K562 (cell line): ENCODE results near the gene PIK3CB. TPM values are rescaled to one million over a fixed set of nuclear protein-coding genes. Genes with fewer than 3 reads are reported as not detected.

Experiments
- ATAC-seq: fragments of 200-7000 bp; cut with Tn5 transposase; 3 replicates; pipeline ENCODE4 v1.9.1; 2020; ENCODE audit warnings: moderate library complexity
- BruUV-seq: library from RNA; stranded (reverse); fragments of 400-500 nt; replicated peaks from 2 replicates; lab custom pipeline; 2021; lab: Mats Ljungman, UMichigan
- CTCF ChIA-PET: fragments of 300-600 bp; formaldehyde crosslinking; extraction: SDS; loops from one replicate; lab custom pipeline; 2021; ENCODE audit warnings: low intra/inter-chr PET ratio; lab: Yijun Ruan, JAX
- POLR2A ChIA-PET: fragments of 300-600, 350-650 bp; sonication (Branson Sonifier 250); formaldehyde crosslinking; extraction: SDS; loops from one replicate; lab custom pipeline; 2021; ENCODE audit warnings: antibody characterized with exemption, inconsistent platforms; lab: Yijun Ruan, JAX
- DNase-seq, 4 experiments: peaks; one replicate each; pipeline versions ENCODE4 v3.0.0 to v3.0.0-alpha.2; 2011 to 2018; ENCODE audit warnings: low spot score in 3 of 4, mixed read lengths in 3 of 4; ENCODE audit errors: extremely low read depth in 1 of 4
- FAIRE-seq: peaks from 2 replicates; lab custom pipeline; 2011; peaks lifted over from hg19 to GRCh38; lab: Jason Lieb, UNC
- H2AFZ ChIP-seq: 2 replicates; pipeline ENCODE4 v1.6.0; 2011; ENCODE audit warnings: low read depth, low read length, control low read depth, inconsistent platforms
- H3K27ac ChIP-seq: fragments of 200-600 bp; 3 replicates; pipeline ENCODE4 v1.8.0; 2011; ENCODE audit warnings: low read depth, mild to moderate bottlenecking, control low read depth, inconsistent platforms, low read length, moderate library complexity, mixed read lengths; ENCODE audit errors: extremely low read depth
- H3K27me3 ChIP-seq, 2 experiments: fragments of 300-600 bp in 1 of 2; 2 replicates in 1 of 2; 3 replicates in 1 of 2; pipeline versions ENCODE4 v1.6.0 to v1.8.0; 2011; ENCODE audit warnings: inconsistent platforms in 2 of 2, low read length in 2 of 2, mild to moderate bottlenecking in 1 of 2, mixed read lengths in 1 of 2, moderate library complexity in 1 of 2; ENCODE audit not compliant: control insufficient read depth in 2 of 2, insufficient read depth in 2 of 2
- H3K36me3 ChIP-seq: fragments of 300-600 bp; 3 replicates; pipeline ENCODE4 v1.8.0; 2011; ENCODE audit warnings: mild to moderate bottlenecking, low read length, inconsistent platforms; ENCODE audit not compliant: control insufficient read depth, insufficient read depth
- H3K4me1 ChIP-seq, 2 experiments: fragments of 200-600 bp in 1 of 2; replicated peaks in 1 of 2; 2 replicates in 1 of 2; 3 replicates in 1 of 2; pipeline versions ENCODE4 v1.5.1 to v1.8.0; 2011; ENCODE audit warnings: inconsistent platforms in 2 of 2, low read length in 2 of 2, mild to moderate bottlenecking in 1 of 2, mixed read lengths in 1 of 2, moderate library complexity in 1 of 2; ENCODE audit not compliant: control insufficient read depth in 2 of 2, insufficient read depth in 2 of 2
- H3K4me2 ChIP-seq: 2 replicates; pipeline ENCODE4 v1.6.1; 2011; ENCODE audit warnings: low read length, control low read depth, inconsistent platforms, mixed read lengths; ENCODE audit not compliant: insufficient read depth
- H3K4me3 ChIP-seq: fragments of 200-600 bp; sonication (generic), shearing (Covaris generic); 2 replicates; pipeline ENCODE4 v1.5.1; 2016; ENCODE audit warnings: control low read depth, inconsistent platforms
- H3K79me2 ChIP-seq: fragments of 200-600 bp; 3 replicates; pipeline ENCODE4 v1.8.0; 2011; ENCODE audit warnings: low read length, inconsistent platforms; ENCODE audit not compliant: control insufficient read depth, insufficient read depth
- H3K9ac ChIP-seq, 2 experiments: 2 replicates each; pipeline versions ENCODE4 v1.6.0 to v1.6.1; 2011; ENCODE audit warnings: low read depth in 2 of 2, low read length in 2 of 2, control low read depth in 1 of 2, inconsistent platforms in 1 of 2, mild to moderate bottlenecking in 1 of 2, mixed read lengths in 1 of 2; ENCODE audit not compliant: insufficient read depth in 1 of 2
- H3K9me1 ChIP-seq: one replicate; pipeline ENCODE4 v1.6.0; 2011; ENCODE audit warnings: inconsistent platforms, mild to moderate bottlenecking, low read length, moderate library complexity; ENCODE audit not compliant: control insufficient read depth, insufficient read depth
- H3K9me3 ChIP-seq: replicated peaks from 2 replicates; pipeline ENCODE4 v1.5.1; 2011; ENCODE audit warnings: low read depth, low read length, inconsistent platforms; ENCODE audit not compliant: control insufficient read depth, insufficient read depth
- H4K20me1 ChIP-seq: replicated peaks from 2 replicates; pipeline ENCODE4 v1.6.1; 2011; ENCODE audit warnings: low read length, inconsistent platforms, mixed read lengths; ENCODE audit not compliant: control insufficient read depth, insufficient read depth
- CBX3 ChIP-seq, 2 experiments: IDR thresholded peaks; 1 replicate in 1 of 2; 2 replicates in 1 of 2; pipeline ENCODE4 v1.6.1; 2012; ENCODE audit warnings: inconsistent platforms in 2 of 2, low read length in 2 of 2, borderline replicate concordance in 1 of 2, control low read depth in 1 of 2
- ZEB2 ChIP-seq: fragments of 450-650 bp; IDR thresholded peaks from 2 replicates; pipeline ENCODE4 v1.6.1; 2016
- WGBS: fragments of 100-300 bp; shearing (Covaris generic); methylation state at CpG from one replicate; pipeline ENCODE4 v1.1.6; 2016; ENCODE audit warnings: low coverage, mixed read lengths; ENCODE audit not compliant: insufficient coverage; ENCODE audit errors: missing lambda C conversion rate; 5-methylcytosine and 5-hydroxymethylcytosine counted together
- in situ Hi-C: fragments of 300-500 bp; cut with MboI; formaldehyde crosslinking; loops from 4 replicates; pipeline ENCODE4 v1.15.0; 2018; ENCODE audit warnings: inconsistent platforms, mixed read lengths
- intact Hi-C: fragments of 100-400 bp; cut with micrococcal nuclease; formaldehyde crosslinking; loops from 2 replicates; pipeline ENCODE4 v1.14.2; 2022
- polyA plus RNA-seq, 8 experiments: library from polyadenylated mRNA; depleted of rRNA in 4 of 8; stranded (reverse) in 5 of 8; unstranded in 3 of 8; fragments of >200 nt; fragmentation: Nextera tagmentation in 2 of 8; fragmentation: Illumina TruSeq in 1 of 8; extraction: Ambion mirVana in 2 of 8; extraction: Trizol in 1 of 8; gene quantifications; 2 replicates each; pipeline versions ENCODE4 v1.2.1 to v1.2.3, GENCODE V29; 2011 to 2014; ENCODE audit warnings: inconsistent platforms in 1 of 8, missing spikeins in 1 of 8
- total RNA-seq, 7 experiments: library from RNA; depleted of rRNA in 6 of 7; stranded (reverse); fragments of >200 nt in 6 of 7; fragmentation: Illumina TruSeq in 2 of 7; extraction: Trizol in 2 of 7; gene quantifications; 2 replicates each; pipeline versions ENCODE4 v1.2.1 to v1.2.3, GENCODE V29; 2011 to 2021; ENCODE audit warnings: low replicate concordance in 1 of 7
- TF ChIP-seq, protein P1 (sequence below): IDR thresholded peaks from 3 replicates; pipeline ENCODE4 v1.6.1; 2011; ENCODE audit warnings: borderline replicate concordance, mild to moderate bottlenecking, moderate library complexity; ENCODE audit not compliant: insufficient read length; ENCODE audit errors: extremely low read depth
- TF ChIP-seq, protein P2 (sequence below): fragments of 450-650 bp; IDR thresholded peaks from 2 replicates; pipeline ENCODE4 v1.6.1; 2016; ENCODE audit warnings: mild to moderate bottlenecking, moderate library complexity

The PIK3CB gene
- total and polyA plus RNA-seq, 9 of the 15 experiments (the other 6 are each of a cell fraction or from before 2014, with no cell fraction given) = 15.3 to 62.6 (median 28.3) TPM

DNA sequence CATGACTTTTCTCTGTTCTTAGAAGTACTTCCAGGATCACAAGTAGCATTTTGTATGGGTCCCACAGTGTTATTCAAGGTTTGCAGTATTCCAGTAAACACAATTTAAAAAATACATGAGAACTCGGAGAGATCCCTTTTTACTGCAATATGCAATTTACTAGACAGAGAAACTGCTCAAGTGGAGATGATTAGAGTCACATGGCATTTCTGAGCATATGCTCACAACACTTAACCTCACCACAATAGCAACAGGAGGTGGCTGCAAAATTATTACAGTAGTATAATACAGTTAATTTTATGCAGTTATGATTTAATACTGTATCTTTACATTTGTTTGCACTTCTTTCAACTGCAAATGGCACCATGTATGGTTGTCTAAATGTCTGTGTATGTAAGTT lies 87.5 kb downstream of the PIK3CB start:
- Histone ChIP-seq H3K4me1 (peaks cover 0 to 8% of the 10 kb centered on the region in 2 experiments; a peak in 1 of 5 replicates), H3K27ac (no peak overlapping the region), H4K20me1 (no peaks in the 10 kb centered on the region), H3K9me3 (no peaks in the 10 kb centered on the region; the same call in 1 of the 2 replicates), H3K4me3 (no peak overlapping the region), H3K36me3 (peaks cover 69% of the 10 kb centered on the region), H2AFZ (no peak overlapping the region), H3K27me3 (no peaks in the 10 kb centered on the region), H3K4me2 (no peak overlapping the region), H3K9ac (no peak overlapping the region), H3K9me1 (no peaks in the 10 kb centered on the region), H3K79me2 (peaks cover 31% of the 10 kb centered on the region)
- no peak for DNase-seq
- no peak for FAIRE-seq
- in situ Hi-C loops (no loop called here), intact Hi-C loops (no loop called here)
- ATAC-seq = no peak
- POLR2A ChIA-PET = no interaction called here
- WGBS = 68% methylated on average over 1 of the region's 1 CpG
- CTCF ChIA-PET = no interaction called here
- no TSS peak for BruUV-seq
- TF ChIP-seq, protein P1, sequence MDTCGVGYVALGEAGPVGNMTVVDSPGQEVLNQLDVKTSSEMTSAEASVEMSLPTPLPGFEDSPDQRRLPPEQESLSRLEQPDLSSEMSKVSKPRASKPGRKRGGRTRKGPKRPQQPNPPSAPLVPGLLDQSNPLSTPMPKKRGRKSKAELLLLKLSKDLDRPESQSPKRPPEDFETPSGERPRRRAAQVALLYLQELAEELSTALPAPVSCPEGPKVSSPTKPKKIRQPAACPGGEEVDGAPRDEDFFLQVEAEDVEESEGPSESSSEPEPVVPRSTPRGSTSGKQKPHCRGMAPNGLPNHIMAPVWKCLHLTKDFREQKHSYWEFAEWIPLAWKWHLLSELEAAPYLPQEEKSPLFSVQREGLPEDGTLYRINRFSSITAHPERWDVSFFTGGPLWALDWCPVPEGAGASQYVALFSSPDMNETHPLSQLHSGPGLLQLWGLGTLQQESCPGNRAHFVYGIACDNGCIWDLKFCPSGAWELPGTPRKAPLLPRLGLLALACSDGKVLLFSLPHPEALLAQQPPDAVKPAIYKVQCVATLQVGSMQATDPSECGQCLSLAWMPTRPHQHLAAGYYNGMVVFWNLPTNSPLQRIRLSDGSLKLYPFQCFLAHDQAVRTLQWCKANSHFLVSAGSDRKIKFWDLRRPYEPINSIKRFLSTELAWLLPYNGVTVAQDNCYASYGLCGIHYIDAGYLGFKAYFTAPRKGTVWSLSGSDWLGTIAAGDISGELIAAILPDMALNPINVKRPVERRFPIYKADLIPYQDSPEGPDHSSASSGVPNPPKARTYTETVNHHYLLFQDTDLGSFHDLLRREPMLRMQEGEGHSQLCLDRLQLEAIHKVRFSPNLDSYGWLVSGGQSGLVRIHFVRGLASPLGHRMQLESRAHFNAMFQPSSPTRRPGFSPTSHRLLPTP = no peak
- TF ChIP-seq CBX3 (IDR thresholded peaks at IDR 0.05; ENCODE audit: borderline replicate concordance in 1 of 2, low read length in 2 of 2) (no peak), ZEB2 (no peak)
- TF ChIP-seq, protein P2, sequence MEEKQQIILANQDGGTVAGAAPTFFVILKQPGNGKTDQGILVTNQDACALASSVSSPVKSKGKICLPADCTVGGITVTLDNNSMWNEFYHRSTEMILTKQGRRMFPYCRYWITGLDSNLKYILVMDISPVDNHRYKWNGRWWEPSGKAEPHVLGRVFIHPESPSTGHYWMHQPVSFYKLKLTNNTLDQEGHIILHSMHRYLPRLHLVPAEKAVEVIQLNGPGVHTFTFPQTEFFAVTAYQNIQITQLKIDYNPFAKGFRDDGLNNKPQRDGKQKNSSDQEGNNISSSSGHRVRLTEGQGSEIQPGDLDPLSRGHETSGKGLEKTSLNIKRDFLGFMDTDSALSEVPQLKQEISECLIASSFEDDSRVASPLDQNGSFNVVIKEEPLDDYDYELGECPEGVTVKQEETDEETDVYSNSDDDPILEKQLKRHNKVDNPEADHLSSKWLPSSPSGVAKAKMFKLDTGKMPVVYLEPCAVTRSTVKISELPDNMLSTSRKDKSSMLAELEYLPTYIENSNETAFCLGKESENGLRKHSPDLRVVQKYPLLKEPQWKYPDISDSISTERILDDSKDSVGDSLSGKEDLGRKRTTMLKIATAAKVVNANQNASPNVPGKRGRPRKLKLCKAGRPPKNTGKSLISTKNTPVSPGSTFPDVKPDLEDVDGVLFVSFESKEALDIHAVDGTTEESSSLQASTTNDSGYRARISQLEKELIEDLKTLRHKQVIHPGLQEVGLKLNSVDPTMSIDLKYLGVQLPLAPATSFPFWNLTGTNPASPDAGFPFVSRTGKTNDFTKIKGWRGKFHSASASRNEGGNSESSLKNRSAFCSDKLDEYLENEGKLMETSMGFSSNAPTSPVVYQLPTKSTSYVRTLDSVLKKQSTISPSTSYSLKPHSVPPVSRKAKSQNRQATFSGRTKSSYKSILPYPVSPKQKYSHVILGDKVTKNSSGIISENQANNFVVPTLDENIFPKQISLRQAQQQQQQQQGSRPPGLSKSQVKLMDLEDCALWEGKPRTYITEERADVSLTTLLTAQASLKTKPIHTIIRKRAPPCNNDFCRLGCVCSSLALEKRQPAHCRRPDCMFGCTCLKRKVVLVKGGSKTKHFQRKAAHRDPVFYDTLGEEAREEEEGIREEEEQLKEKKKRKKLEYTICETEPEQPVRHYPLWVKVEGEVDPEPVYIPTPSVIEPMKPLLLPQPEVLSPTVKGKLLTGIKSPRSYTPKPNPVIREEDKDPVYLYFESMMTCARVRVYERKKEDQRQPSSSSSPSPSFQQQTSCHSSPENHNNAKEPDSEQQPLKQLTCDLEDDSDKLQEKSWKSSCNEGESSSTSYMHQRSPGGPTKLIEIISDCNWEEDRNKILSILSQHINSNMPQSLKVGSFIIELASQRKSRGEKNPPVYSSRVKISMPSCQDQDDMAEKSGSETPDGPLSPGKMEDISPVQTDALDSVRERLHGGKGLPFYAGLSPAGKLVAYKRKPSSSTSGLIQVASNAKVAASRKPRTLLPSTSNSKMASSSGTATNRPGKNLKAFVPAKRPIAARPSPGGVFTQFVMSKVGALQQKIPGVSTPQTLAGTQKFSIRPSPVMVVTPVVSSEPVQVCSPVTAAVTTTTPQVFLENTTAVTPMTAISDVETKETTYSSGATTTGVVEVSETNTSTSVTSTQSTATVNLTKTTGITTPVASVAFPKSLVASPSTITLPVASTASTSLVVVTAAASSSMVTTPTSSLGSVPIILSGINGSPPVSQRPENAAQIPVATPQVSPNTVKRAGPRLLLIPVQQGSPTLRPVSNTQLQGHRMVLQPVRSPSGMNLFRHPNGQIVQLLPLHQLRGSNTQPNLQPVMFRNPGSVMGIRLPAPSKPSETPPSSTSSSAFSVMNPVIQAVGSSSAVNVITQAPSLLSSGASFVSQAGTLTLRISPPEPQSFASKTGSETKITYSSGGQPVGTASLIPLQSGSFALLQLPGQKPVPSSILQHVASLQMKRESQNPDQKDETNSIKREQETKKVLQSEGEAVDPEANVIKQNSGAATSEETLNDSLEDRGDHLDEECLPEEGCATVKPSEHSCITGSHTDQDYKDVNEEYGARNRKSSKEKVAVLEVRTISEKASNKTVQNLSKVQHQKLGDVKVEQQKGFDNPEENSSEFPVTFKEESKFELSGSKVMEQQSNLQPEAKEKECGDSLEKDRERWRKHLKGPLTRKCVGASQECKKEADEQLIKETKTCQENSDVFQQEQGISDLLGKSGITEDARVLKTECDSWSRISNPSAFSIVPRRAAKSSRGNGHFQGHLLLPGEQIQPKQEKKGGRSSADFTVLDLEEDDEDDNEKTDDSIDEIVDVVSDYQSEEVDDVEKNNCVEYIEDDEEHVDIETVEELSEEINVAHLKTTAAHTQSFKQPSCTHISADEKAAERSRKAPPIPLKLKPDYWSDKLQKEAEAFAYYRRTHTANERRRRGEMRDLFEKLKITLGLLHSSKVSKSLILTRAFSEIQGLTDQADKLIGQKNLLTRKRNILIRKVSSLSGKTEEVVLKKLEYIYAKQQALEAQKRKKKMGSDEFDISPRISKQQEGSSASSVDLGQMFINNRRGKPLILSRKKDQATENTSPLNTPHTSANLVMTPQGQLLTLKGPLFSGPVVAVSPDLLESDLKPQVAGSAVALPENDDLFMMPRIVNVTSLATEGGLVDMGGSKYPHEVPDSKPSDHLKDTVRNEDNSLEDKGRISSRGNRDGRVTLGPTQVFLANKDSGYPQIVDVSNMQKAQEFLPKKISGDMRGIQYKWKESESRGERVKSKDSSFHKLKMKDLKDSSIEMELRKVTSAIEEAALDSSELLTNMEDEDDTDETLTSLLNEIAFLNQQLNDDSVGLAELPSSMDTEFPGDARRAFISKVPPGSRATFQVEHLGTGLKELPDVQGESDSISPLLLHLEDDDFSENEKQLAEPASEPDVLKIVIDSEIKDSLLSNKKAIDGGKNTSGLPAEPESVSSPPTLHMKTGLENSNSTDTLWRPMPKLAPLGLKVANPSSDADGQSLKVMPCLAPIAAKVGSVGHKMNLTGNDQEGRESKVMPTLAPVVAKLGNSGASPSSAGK = no peak
